Cardiac fibroblast (primary cell): ENCODE data around the gene PLA2G4C.

Source experiments
- DNase-seq, 2 donors: peaks; one replicate each; pipeline versions ENCODE4 v3.0.0 to v3.0.0-alpha.2; 2010; ENCODE audit warnings: low read depth in 2 of 2
- H3K4me3 ChIP-seq, 2 donors: replicated peaks in 1 of 2; 1 replicate in 1 of 2; 2 replicates in 1 of 2; pipeline ENCODE4 v1.5.1; 2011; ENCODE audit warnings: low read depth in 2 of 2, low read length in 2 of 2, mild to moderate bottlenecking in 2 of 2, moderate library complexity in 1 of 2
- CTCF ChIP-seq: IDR thresholded peaks from one replicate; pipeline ENCODE4 v1.5.1; 2011; ENCODE audit warnings: low read depth, mild to moderate bottlenecking, low read length, inconsistent platforms

PLA2G4C gene

GRCh38 chr19:48147597-48148175 lies 37.1 kb upstream of the PLA2G4C start:
- no peak overlapping the region for H3K4me3 ChIP-seq
- TF ChIP-seq CTCF: no peak
- no peak for DNase-seq

- no peak overlapping the region for H3K4me3 ChIP-seq
- no peak for DNase-seq
- no peak for TF ChIP-seq CTCF
Measured at GRCh38 chr19:48139053-48139452, 28.4 kb upstream of the PLA2G4C start.

GRCh38 chr19:48137411-48137810 lies 26.8 kb upstream of the PLA2G4C start:
- TF ChIP-seq CTCF: no peak
- no peak for DNase-seq

GRCh38 chr19:48136547-48136946 lies 25.9 kb upstream of the PLA2G4C start:
- TF ChIP-seq CTCF: no peak
- no peak overlapping the region for H3K4me3 ChIP-seq
- DNase-seq: no peak

More at GRCh38 chr19:48137411-48137810, 26.8 kb upstream of the PLA2G4C start:
- H3K4me3 ChIP-seq: no peak overlapping the region

GRCh38 chr19:48135411-48135810 lies 24.8 kb upstream of the PLA2G4C start:
- DNase-seq: no peak
- H3K4me3 ChIP-seq: no peak overlapping the region
- TF ChIP-seq CTCF: no peak

- DNase-seq: no peak
- no peak for TF ChIP-seq CTCF
- no peak overlapping the region for H3K4me3 ChIP-seq
Measured at GRCh38 chr19:48133094-48133493, 22.5 kb upstream of the PLA2G4C start.

GRCh38 chr19:48127561-48127960 lies 16.9 kb upstream of the PLA2G4C start:
- no peak for TF ChIP-seq CTCF
- H3K4me3 ChIP-seq: no peak overlapping the region
- no peak for DNase-seq
